ENCODE measurements around the gene EHD1. TPM values are rescaled to one million over a fixed set of nuclear protein-coding genes. Genes with fewer than 3 reads are reported as not detected.
A peak's percentile ranks its signal among the peaks of the same experiment; 100 is the strongest.

The EHD1 gene
- total and polyA plus RNA-seq, 2 of the 8 experiments (the other 6 are each of a cell fraction or from before 2014, with no cell fraction given) = 31.5 to 42.9 TPM

- peak; percentile 55 for TF ChIP-seq CTBP2 (IDR thresholded peaks at IDR 0.05; ENCODE audit: borderline replicate concordance, insufficient read depth, insufficient read length, low read length)
- TF ChIP-seq JUND (IDR thresholded peaks at IDR 0.05; ENCODE audit: low read length) = peak; percentile 97
- TF ChIP-seq HDAC2 (IDR thresholded peaks at IDR 0.05; ENCODE audit: borderline replicate concordance in 1 of 2, low read depth in 2 of 2, low read length in 2 of 2) = peak in 1 of 2 experiments; percentile 72; a peak in 1 of 4 replicates
- peak; percentile 76; the same call in 1 of the 2 replicates for TF ChIP-seq JUN (IDR thresholded peaks at IDR 0.05; ENCODE audit: low read depth, low read length)
- peak; percentile 6; the same call in 1 of the 2 replicates for TF ChIP-seq YY1 (IDR thresholded peaks at IDR 0.05; ENCODE audit: low read depth, low read length)
- TF ChIP-seq SP1 (IDR thresholded peaks at IDR 0.05; ENCODE audit: low read depth, low read length) = peak; percentile 78
- TF ChIP-seq PHF8 (conservative IDR thresholded peaks at IDR 0.05; ENCODE audit: low read depth, low read length) = 0 out of 2 replicates have a peak, but pooled peaks have one; percentile 23
- peak; percentile 62 to 84; a peak in 3 of 4 replicates for TF ChIP-seq SIN3A (conservative IDR thresholded peaks at IDR 0.05 in 1 of 2, IDR thresholded peaks at IDR 0.05 in 1 of 2; ENCODE audit: low read depth in 1 of 2, low read length in 2 of 2)
- TF ChIP-seq KDM4A (IDR thresholded peaks at IDR 0.05; ENCODE audit: low read depth, low read length, severe bottlenecking) = peak; percentile 79
- TF ChIP-seq ATF2 (IDR thresholded peaks at IDR 0.05; ENCODE audit: low read length) = peak; percentile 97
- TF ChIP-seq NRF1 (IDR thresholded peaks at IDR 0.05; ENCODE audit: low read depth, low read length) = no peak
- peak; percentile 67 for TF ChIP-seq SIX5 (IDR thresholded peaks at IDR 0.05; ENCODE audit: low read depth, low read length)
- TF ChIP-seq POLR2AphosphoS5 (IDR thresholded peaks at IDR 0.05; ENCODE audit: low read depth, low read length) = peak; percentile 36; the same call in 1 of the 2 replicates
- TF ChIP-seq TBP (IDR thresholded peaks at IDR 0.05; ENCODE audit: low read depth, low read length) = peak; percentile 47; the same call in 1 of the 2 replicates
- TF ChIP-seq SP4 (IDR thresholded peaks at IDR 0.05; ENCODE audit: low read length) = peak; percentile 58; the same call in 1 of the 2 replicates
- peak; percentile 54 for TF ChIP-seq ASH2L (IDR thresholded peaks at IDR 0.05; ENCODE audit: low read length)
- peak; percentile 83 for TF ChIP-seq CREB1 (IDR thresholded peaks at IDR 0.05)
- 0 out of 2 replicates have a peak, but pooled peaks have one; percentile 8 for TF ChIP-seq MAX (IDR thresholded peaks at IDR 0.05)
These were observed 45.8 kb upstream of the EHD1 start, which contains the start of gene PPP2R5B (continued) for GRCh38 chr11:64923944-64924909.
